ENCODE data around the gene EXT2. TPM values are rescaled to one million over a fixed set of nuclear protein-coding genes. Genes with fewer than 3 reads are reported as not detected.

Gene EXT2
- total RNA-seq, 1 experiment from 2014 or later = 76.7 TPM

- DNase-seq (ENCODE audit: low read depth) = no peak
Measured at GRCh38 chr11:44165432-44165831, 70.0 kb downstream of the EXT2 start.

- DNase-seq (ENCODE audit: low read depth) = no peak
Measured at GRCh38 chr11:44167046-44167445, 71.6 kb downstream of the EXT2 start.

- DNase-seq (ENCODE audit: low read depth) = no peak
Measured at GRCh38 chr11:44171518-44171917, 76.0 kb downstream of the EXT2 start.

GRCh38 chr11:44172966-44173365 lies 77.5 kb downstream of the EXT2 start:
- no peak for DNase-seq (ENCODE audit: low read depth)

GRCh38 chr11:44174842-44175241 lies 79.4 kb downstream of the EXT2 start:
- DNase-seq (ENCODE audit: low read depth) = no peak

GRCh38 chr11:44176546-44177213 lies 81.2 kb downstream of the EXT2 start:
- no peak for DNase-seq (ENCODE audit: low read depth)

- no peak for DNase-seq (ENCODE audit: low read depth)
Measured at GRCh38 chr11:44177905-44178304, 82.4 kb downstream of the EXT2 start.

GRCh38 chr11:44178381-44178780 lies 82.9 kb downstream of the EXT2 start:
- DNase-seq (ENCODE audit: low read depth) = no peak

- DNase-seq (ENCODE audit: low read depth) = no peak
Measured at GRCh38 chr11:44179173-44179572, 83.7 kb downstream of the EXT2 start.

GRCh38 chr11:44180107-44180506 lies 84.6 kb downstream of the EXT2 start:
- DNase-seq (ENCODE audit: low read depth) = no peak

GRCh38 chr11:44185522-44185921 lies 90.0 kb downstream of the EXT2 start:
- no peak for DNase-seq (ENCODE audit: low read depth)

- DNase-seq (ENCODE audit: low read depth) = no peak
Measured at GRCh38 chr11:44186321-44186930, 90.9 kb downstream of the EXT2 start.

GRCh38 chr11:44188643-44189042 lies 93.2 kb downstream of the EXT2 start:
- DNase-seq (ENCODE audit: low read depth) = no peak

GRCh38 chr11:44189986-44190882 lies 94.8 kb downstream of the EXT2 start:
- no peak for DNase-seq (ENCODE audit: low read depth)

GRCh38 chr11:44190883-44191230 lies 95.4 kb downstream of the EXT2 start:
- no peak for DNase-seq (ENCODE audit: low read depth)

- no peak for DNase-seq (ENCODE audit: low read depth)
Measured at GRCh38 chr11:44191322-44192016, 96.0 kb downstream of the EXT2 start.

- DNase-seq (ENCODE audit: low read depth) = no peak
Measured at GRCh38 chr11:44192017-44192385, 96.5 kb downstream of the EXT2 start.

GRCh38 chr11:44192462-44193100 lies 97.1 kb downstream of the EXT2 start:
- DNase-seq (ENCODE audit: low read depth) = no peak

GRCh38 chr11:44193856-44194255 lies 98.4 kb downstream of the EXT2 start:
- no peak for DNase-seq (ENCODE audit: low read depth)

- DNase-seq (ENCODE audit: low read depth) = no peak
Measured at GRCh38 chr11:44198146-44198724, 102.8 kb downstream of the EXT2 start.

- DNase-seq (ENCODE audit: low read depth) = no peak
Measured at GRCh38 chr11:44199298-44199697, 103.8 kb downstream of the EXT2 start.

Data from Daoy (cell line).